Caco-2 (cell line): Measurements from ENCODE around the gene EPDR1. TPM values are rescaled to one million over a fixed set of nuclear protein-coding genes. Genes with fewer than 3 reads are reported as not detected.

Experiments
- BruUV-seq: library from RNA; stranded (reverse); fragments of 400-500 nt; replicated peaks from 2 replicates; lab custom pipeline; 2021; lab: Mats Ljungman, UMichigan
- CTCF ChIA-PET: fragments of 300-600 bp; sonication (Branson Sonifier 250); formaldehyde crosslinking; loops from one replicate; lab custom pipeline; 2022; ENCODE audit warnings: antibody characterized with exemption; lab: Charles Lee
- POLR2A ChIA-PET: fragments of 300-600 bp; sonication (Branson Sonifier 250); formaldehyde crosslinking; loops from one replicate; lab custom pipeline; 2022; ENCODE audit warnings: antibody characterized with exemption; lab: Charles Lee
- DNase-seq, 2 experiments: peaks; one replicate each; pipeline versions ENCODE4 v3.0.0 to v3.0.0-alpha.2; 2020 to 2022
- H3K27me3 ChIP-seq: replicated peaks from 2 replicates; pipeline ENCODE4 v1.6.0; 2011; ENCODE audit warnings: low read length; ENCODE audit not compliant: control insufficient read depth, insufficient read depth
- H3K36me3 ChIP-seq: 2 replicates; pipeline ENCODE4 v1.5.1; 2011; ENCODE audit warnings: low read length; ENCODE audit not compliant: control insufficient read depth, insufficient read depth
- H3K4me1 ChIP-seq: fragments of 250-450 bp; sonication (Bioruptor Pico); 2 replicates; pipeline ENCODE4 v1.5.1; 2020; ENCODE audit warnings: mild to moderate bottlenecking
- H3K4me3 ChIP-seq: 2 replicates; pipeline ENCODE4 v1.5.1; 2011; ENCODE audit warnings: low read depth, mild to moderate bottlenecking, control low read depth, low read length
- H3K9me3 ChIP-seq: fragments of 250-450 bp; sonication (Bioruptor Pico); 2 replicates; pipeline ENCODE4 v1.5.1; 2020; ENCODE audit warnings: mild to moderate bottlenecking, moderate library complexity
- H3K27ac Mint-ChIP-seq: one replicate; pipeline ENCODE4 v1.8.0; 2022; ENCODE audit warnings: mixed read lengths; ENCODE audit not compliant: unreplicated experiment
- H3K27me3 Mint-ChIP-seq: one replicate; pipeline ENCODE4 v1.8.0; 2022; ENCODE audit warnings: mixed read lengths; ENCODE audit not compliant: insufficient read depth, unreplicated experiment
- H3K36me3 Mint-ChIP-seq: one replicate; pipeline ENCODE4 v1.8.0; 2022; ENCODE audit warnings: mild to moderate bottlenecking, mixed read lengths; ENCODE audit not compliant: insufficient read depth, unreplicated experiment
- H3K4me1 Mint-ChIP-seq: one replicate; pipeline ENCODE4 v1.8.0; 2022; ENCODE audit warnings: low read depth, mixed read lengths; ENCODE audit not compliant: unreplicated experiment
- H3K4me3 Mint-ChIP-seq: one replicate; pipeline ENCODE4 v1.8.0; 2022; ENCODE audit warnings: mild to moderate bottlenecking, moderate library complexity, mixed read lengths; ENCODE audit not compliant: unreplicated experiment
- H3K9me3 Mint-ChIP-seq: one replicate; pipeline ENCODE4 v1.8.0; 2022; ENCODE audit warnings: mixed read lengths; ENCODE audit not compliant: unreplicated experiment
- CTCF ChIP-seq, 2 experiments: fragments of 200-600 bp in 1 of 2; IDR thresholded peaks; 1 replicate in 1 of 2; 2 replicates in 1 of 2; pipeline versions ENCODE4 v1.5.1 to v1.8.0; 2011 to 2022; ENCODE audit warnings: antibody characterized with exemption in 1 of 2, control low read depth in 1 of 2, inconsistent platforms in 1 of 2, low read depth in 1 of 2, low read length in 1 of 2, mild to moderate bottlenecking in 1 of 2, moderate library complexity in 1 of 2; ENCODE audit not compliant: insufficient read depth in 1 of 2, severe bottlenecking in 1 of 2, unreplicated experiment in 1 of 2
- intact Hi-C: fragments of 100-400 bp; cut with micrococcal nuclease; formaldehyde crosslinking; loops from one replicate; pipeline ENCODE4 v1.10.0; 2022; ENCODE audit not compliant: unreplicated experiment
- total RNA-seq: library from RNA; stranded (reverse); gene quantifications from 2 replicates; pipeline ENCODE4 v1.2.3, GENCODE V29; 2022

The EPDR1 gene
- total RNA-seq, 1 experiment from 2014 or later: 0.25 TPM

GRCh38 chr7:38000272-38000671 is 79.8 kb downstream of the EPDR1 start:
- ChIA-PET CTCF (no interaction called here), POLR2A (no interaction called here)
- peaks cover 10% of the 10 kb centered on the region for H3K9me3 Mint-ChIP-seq
- peaks cover 4% of the 10 kb centered on the region for H3K27me3 Mint-ChIP-seq
- Histone ChIP-seq H3K27me3 (no peaks in the 10 kb centered on the region), H3K9me3 (no peaks in the 10 kb centered on the region), H3K4me1 (peaks cover 4% of the 10 kb centered on the region; the same call in 1 of the 2 replicates), H3K4me3 (no peak overlapping the region), H3K36me3 (no peaks in the 10 kb centered on the region)
- TF ChIP-seq CTCF (IDR thresholded peaks at IDR 0.05; ENCODE audit: insufficient read depth in 1 of 2, low read depth in 1 of 2, low read length in 1 of 2, severe bottlenecking in 1 of 2, unreplicated experiment in 1 of 2): no peak
- intact Hi-C loops: no loop called here
- H3K36me3 Mint-ChIP-seq: no peaks in the 10 kb centered on the region
- no peak overlapping the region for H3K4me3 Mint-ChIP-seq
- no TSS peak for BruUV-seq
- DNase-seq: no peak
- no peak overlapping the region for H3K27ac Mint-ChIP-seq
- no peaks in the 10 kb centered on the region for H3K4me1 Mint-ChIP-seq

Other genes starting within 250 kb of the EPDR1 start
- not detected in 2 replicates for gene GPR141, start 236.9 kb upstream of the EPDR1 start, total RNA-seq
- gene NME8, start 72.0 kb upstream of the EPDR1 start, total RNA-seq: not detected in 2 replicates
- gene SFRP4, start 3.8 kb upstream of the EPDR1 start, total RNA-seq: not detected in 2 replicates